GM18907 (cell line): Measurements from ENCODE around the gene ATP7B.
A peak's percentile ranks its signal among the peaks of the same experiment; 100 is the strongest.

Experiments used
- ATAC-seq: cut with Tn5 transposase; IDR thresholded peaks from one replicate; pipeline ENCODE4 v1.9.1; 2021; ENCODE audit warnings: mild to moderate bottlenecking, moderate library complexity; ENCODE audit not compliant: unreplicated experiment

ATP7B gene

DNA sequence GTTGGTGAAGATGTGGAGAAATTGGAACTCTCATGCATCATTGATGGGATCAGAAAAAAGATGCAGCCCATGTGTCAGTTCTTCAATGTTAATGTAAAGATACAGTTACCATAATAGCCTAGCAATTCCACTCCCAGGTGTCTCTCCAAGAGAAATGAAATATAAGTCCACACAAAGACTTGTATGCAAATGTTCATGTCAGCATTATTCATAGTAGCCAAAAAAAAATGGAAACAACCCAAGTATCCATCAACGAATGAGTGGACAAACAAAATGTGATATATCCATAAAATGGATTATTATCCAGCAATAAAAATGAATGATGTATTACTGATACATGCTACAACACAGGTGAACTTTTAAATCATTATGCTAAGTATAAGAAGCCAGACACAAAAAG is 110.8 kb downstream of the ATP7B start:
- ATAC-seq: no peak

DNA sequence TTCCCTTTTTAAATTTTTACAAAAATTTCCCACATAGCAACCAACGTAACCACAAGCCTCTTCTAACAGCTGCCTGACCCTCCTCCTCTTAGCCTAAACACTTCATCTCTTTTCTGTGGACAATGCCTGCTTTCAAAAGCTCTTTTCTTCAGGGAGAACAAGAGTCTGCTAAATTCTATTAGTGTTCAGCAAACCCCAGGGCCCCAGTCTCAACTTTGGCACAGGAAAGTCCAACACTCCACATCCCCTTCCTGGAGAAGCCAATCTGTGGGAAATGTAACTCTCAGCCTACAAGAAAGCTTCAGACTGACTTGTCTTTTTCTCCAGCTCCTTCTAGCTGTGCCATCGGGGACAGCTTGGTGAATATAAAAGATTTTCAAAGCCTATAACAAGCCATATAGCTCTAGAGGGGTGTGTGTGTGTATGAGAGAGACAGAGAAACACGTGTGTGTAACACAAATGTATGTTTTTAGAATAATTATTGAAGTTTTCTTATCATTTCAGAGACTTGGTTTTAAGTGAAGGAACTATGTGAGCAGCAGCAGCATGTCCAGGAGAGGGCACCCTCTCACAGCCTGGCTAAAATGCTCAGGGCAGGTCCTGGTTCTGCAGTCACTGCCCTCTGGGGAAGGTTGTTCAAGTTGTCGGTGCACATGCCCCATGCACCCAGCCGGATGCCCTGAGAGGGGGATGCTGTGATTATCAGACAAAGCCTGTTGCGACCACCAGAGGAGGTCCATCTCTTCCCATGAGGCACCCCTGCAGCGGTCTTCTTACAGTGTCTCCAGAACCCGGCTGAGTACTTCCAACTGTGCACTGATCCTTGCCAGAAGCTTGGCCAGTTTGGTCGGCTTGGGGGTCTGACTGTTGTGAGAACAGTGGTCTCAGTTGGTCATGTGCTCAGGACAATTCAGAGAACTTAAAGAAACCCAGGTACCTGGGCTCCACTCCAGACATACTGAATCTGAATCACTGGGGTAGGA is 115.1 kb downstream of the ATP7B start:
- peak; percentile 77 for ATAC-seq

DNA sequence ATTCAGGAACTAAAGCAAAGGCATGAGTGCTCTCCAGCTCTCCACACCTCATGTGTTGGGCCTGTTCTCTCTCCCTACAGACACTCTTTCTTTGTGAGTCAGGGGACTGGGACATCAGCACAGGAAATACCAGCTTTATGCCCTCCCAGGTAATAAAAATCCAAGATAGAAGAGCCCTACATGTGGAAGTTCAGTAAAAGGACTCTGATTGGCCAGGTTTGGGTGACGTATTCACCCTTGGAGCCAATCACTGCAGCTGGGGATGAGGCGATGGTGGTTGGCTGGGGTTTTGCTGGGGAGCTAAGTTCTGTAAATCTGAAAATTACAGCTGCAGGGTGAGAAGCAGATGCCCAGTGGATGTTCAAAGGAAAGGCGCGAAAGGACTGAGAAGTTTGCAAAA is 117.0 kb downstream of the ATP7B start:
- ATAC-seq: no peak

DNA sequence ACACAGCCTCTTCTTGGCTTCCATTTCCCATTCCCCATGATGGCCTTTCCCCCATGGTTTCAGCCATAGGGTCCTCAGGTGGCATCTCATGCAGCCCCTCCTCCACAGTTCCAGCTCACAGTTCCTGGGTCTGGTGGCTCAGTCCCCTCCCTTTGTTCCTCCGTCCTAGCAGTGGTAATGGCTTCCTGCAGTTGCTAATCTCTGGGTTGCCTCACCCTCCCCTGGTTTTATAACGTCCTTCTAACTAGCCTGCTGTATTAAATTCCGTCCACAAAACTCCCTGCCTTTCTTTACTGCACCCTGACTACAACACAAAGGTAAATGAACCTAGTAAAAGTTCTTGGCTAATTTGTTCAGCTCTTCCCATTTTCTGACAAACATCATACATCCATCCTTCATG is 118.6 kb downstream of the ATP7B start:
- ATAC-seq: no peak

DNA sequence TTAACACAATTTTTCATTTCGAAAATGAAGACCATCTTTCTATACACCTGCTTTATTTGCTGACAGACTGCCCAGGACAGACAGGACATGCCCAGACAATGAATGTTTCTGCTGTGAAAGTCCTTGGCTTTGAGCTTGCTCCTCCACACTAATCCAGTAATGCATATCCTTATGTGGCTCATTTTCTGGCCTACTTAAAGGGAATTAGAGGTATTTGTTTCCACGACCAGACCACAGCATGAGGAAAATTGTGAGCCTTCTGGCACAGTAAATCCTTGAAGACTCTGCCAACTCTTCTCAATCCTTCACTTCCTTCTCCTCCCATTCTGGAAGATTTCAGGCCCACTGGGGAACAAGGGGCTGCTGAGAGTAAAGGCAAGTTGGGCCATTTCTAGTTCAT is 123.8 kb downstream of the ATP7B start:
- ATAC-seq: no peak

DNA sequence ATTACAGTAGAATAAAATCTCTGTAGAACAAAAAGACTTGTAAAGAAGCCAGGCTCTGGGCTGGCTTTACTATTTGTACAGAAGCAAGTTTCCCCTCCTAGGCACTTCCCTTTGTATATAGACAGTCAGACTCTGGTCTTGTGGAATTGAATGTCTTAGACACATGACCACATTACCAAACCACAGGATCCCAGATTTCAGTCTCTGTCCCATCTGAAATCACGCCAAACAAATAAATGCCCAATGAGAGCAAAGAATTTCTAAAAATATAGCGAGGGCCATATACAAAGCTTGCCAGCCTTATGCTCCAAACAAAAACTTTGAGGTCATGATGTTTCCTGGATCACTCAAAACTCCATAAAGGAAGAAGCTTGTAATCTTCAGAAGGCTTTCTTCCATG is 125.6 kb downstream of the ATP7B start:
- no peak for ATAC-seq

DNA sequence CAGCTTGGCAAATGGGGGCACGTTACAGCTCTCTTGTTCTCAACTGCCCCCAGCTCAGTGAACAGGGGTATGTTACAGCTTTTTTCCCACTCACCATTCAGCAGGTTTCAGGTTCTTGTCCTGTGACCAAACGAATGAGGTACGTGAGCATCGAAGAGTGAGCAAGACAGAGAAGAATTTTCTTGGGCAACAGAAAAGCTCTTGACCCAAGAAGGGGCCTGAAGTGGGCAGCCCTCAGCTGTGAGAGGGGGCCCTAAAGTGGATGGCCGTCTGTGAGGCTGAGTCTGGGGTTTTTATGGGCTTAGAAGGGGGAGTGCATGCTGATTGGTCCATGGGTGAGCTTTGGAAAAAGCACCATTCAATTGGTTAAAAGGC is 128.0 kb downstream of the ATP7B start:
- ATAC-seq: no peak
